GM21515 (cell line): Measurements from ENCODE around the gene IMMP2L.

Source experiments
- ATAC-seq: cut with Tn5 transposase; IDR thresholded peaks from one replicate; pipeline ENCODE4 v1.9.1; 2021; ENCODE audit not compliant: unreplicated experiment

Gene IMMP2L

GRCh38 chr7:111174510-111174909 lies 387.8 kb downstream of the IMMP2L start:
- no peak for ATAC-seq

DNA sequence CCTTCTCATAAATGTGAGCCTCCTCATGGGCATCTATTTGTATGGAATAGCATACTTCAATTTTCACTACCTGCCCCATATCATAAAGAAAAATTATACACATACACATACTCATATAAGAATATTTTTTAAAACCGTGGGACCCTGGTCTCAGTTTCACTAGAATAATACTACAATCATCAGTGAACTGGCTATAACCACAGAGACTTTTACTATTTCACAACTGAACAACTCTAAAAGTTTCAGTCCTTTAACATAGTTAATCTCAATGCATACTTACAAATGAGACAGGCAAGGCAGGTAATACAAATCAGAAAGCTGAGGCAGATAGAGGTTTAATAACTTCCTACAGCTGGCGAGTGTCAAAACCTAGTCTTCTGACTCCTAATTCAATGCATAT lies 388.3 kb downstream of the IMMP2L start:
- peak; percentile 49 for ATAC-seq

DNA sequence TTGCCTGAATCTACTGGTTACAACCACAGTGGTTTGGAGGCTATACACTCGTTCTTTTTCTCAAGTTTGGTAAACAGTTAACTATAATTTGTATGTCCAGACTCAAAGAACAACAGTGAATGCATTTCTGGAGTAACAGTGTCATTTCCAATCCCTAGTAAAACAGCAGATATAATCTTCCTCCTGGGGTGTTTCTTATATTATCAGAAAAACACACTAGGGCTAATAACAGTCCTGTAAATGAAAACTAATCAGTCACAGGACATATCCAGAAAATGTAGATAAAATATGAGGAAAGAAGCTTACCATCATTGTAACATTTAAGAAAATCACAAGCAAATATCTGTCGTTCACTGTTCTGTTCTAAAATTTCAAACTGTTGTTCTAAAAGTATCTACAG lies 388.8 kb downstream of the IMMP2L start:
- no peak for ATAC-seq

- ATAC-seq = no peak
These were observed 389.6 kb downstream of the IMMP2L start for GRCh38 chr7:111172564-111173257.

GRCh38 chr7:111168182-111168581 lies 394.1 kb downstream of the IMMP2L start:
- no peak for ATAC-seq

GRCh38 chr7:111164442-111164841 lies 397.9 kb downstream of the IMMP2L start:
- no peak for ATAC-seq

GRCh38 chr7:111162692-111163091 lies 399.6 kb downstream of the IMMP2L start:
- no peak for ATAC-seq

DNA sequence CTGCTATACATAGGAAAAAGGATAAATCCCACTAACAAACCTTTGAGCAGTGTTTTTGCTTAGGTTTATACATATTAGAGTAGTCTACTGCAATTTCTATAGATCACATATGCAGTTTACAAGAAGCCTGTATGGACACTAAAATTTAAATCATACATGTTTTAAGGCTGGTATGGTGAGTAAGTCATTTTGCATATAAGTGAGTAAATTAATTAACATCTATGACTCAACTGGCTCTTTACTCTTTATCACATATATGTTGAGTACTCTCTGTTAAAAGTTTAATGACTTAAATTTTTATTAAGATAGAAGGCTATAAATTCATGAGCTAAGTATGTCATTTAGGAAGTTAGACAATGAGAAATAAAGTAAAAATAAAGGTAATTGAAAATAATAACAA lies 402.0 kb downstream of the IMMP2L start:
- ATAC-seq = no peak

- no peak for ATAC-seq
These were observed 402.9 kb downstream of the IMMP2L start for GRCh38 chr7:111159426-111159825.

GRCh38 chr7:111150709-111151108 lies 411.6 kb downstream of the IMMP2L start:
- ATAC-seq = no peak

- no peak for ATAC-seq
These were observed 414.4 kb downstream of the IMMP2L start for GRCh38 chr7:111147708-111148533.

GRCh38 chr7:111146136-111146535 lies 416.2 kb downstream of the IMMP2L start:
- no peak for ATAC-seq

GRCh38 chr7:111145472-111145871 lies 416.8 kb downstream of the IMMP2L start:
- no peak for ATAC-seq

GRCh38 chr7:111140091-111140865 lies 422.0 kb downstream of the IMMP2L start:
- ATAC-seq = no peak

DNA sequence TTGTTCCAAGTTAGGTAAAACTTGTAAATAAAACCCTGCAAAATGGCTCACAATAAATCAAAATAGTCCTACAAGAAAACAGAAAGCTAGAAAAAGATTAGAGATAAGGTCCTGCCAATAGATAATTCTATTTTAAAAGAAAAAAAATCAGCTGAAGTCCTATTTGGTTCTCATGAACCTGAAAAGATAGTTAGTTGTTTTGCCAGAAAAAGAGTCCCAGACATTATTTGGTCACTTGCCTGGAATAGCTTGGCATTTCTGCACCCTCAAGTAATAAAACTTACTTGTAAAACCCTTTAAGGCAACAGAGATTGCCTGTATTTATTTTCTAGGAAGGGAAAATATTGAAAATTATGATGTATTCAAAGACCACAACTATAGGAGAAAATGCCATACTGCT lies 423.7 kb downstream of the IMMP2L start:
- ATAC-seq = no peak

- ATAC-seq = peak; percentile 94
These were observed 424.1 kb downstream of the IMMP2L start for GRCh38 chr7:111138193-111138569.

- ATAC-seq = peak; percentile 63
These were observed 424.7 kb downstream of the IMMP2L start for GRCh38 chr7:111137296-111138192.

DNA sequence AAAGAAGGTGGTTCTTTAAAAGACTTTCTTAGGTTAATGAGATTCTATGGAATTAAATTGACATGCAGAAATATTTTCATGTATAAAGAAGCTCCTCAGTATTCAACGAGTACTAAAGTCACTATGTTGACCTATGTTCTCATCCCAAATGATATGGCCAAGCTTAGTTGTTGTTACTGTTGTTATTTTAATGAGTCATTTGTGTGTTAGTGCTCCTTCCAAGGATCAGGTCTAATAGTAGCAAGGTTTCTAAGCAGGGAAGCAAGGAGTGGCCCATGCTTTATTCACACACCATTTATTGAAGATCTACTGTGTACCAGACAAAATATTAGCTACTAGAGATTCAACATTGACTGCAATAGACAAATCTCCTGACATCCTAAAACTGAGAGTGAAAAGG lies 429.5 kb downstream of the IMMP2L start:
- no peak for ATAC-seq

DNA sequence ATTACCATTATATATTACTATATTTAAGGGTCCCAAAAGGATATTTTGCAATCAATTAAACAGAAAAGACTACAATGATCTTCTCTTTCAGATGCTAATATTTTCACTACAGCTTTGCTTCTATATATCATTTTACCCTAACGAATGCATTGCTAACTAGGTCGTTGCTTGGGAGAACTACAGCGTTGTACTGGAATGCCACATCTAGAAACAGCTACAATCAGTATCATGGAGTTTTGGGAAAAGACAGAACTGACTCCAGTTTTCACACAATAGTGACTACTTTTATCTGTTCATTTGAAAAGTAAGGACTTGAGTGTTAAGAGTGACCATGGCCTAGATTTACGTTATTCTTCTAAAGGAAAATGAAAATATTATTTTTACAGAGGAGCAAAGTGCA lies 432.9 kb downstream of the IMMP2L start:
- ATAC-seq = no peak

DNA sequence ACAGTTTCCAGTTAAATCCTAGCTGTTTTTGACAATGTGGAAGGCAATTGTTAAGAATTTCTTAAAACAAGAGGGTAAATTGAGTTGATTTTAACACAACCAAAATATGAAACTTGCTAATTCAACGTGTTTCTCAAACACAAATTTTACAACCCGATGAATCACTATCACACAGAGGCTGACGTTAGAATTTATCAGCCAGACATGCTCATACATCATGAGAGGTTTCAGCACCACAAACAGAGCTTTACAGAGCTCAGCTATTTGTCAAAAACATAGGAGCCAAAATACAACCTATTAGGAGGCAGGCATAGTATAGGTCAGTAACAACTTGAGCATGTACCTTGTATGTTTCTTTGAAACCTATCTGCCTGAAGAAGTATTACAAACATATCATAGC lies 435.3 kb downstream of the IMMP2L start:
- no peak for ATAC-seq

DNA sequence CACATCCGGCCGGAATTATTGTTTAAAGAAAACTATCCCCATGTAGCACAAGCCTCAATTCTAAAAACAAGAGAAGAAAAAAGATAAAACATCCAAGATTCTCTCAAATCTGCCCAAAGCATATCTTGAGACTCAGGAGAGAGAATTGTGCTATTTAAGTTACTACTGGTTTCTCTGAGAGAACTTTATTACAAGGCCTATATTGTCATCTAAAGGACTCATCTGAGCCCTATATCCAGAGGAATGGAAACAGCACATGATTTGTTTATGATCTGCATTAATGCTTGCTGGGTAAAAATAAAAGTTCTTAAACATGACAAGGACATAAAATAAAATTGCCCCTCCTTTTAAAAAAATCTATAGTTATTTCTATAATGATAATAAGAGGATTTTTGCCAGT lies 446.3 kb downstream of the IMMP2L start:
- ATAC-seq = no peak
